HepG2 (cell line): ENCODE data around the gene CRYBA2. TPM values are rescaled to one million over a fixed set of nuclear protein-coding genes. Genes with fewer than 3 reads are reported as not detected.

Experiments used
- GFI1 ChIP-seq: sonication (generic); formaldehyde crosslinking; IDR thresholded peaks from 2 replicates; pipeline ENCODE4 v1.5.0; 2020; ENCODE audit warnings: missing genetic modification reagents, mild to moderate bottlenecking, borderline replicate concordance
- HDAC6 ChIP-seq: fragments of 200-600 bp; sonication (generic); IDR thresholded peaks from 2 replicates; pipeline ENCODE4 v1.7.0; 2017; ENCODE audit warnings: mild to moderate bottlenecking, antibody characterized with exemption, low read length, low read depth
- KDM3A ChIP-seq: IDR thresholded peaks from 2 replicates; pipeline ENCODE4 v1.6.1; 2018; ENCODE audit warnings: low read depth, missing compliant biosample characterization
- KDM6A ChIP-seq: IDR thresholded peaks from 2 replicates; pipeline ENCODE4 v1.6.1; 2016; ENCODE audit warnings: low read depth
- MIER2 ChIP-seq: IDR thresholded peaks from 2 replicates; pipeline ENCODE4 v1.6.1; 2016; ENCODE audit warnings: missing biosample characterization, missing genetic modification reagents
- NPAS2 ChIP-seq: sonication (generic); formaldehyde crosslinking; IDR thresholded peaks from 2 replicates; pipeline ENCODE4 v1.8.0; 2022; ENCODE audit warnings: mild to moderate bottlenecking, missing genetic modification reagents, borderline replicate concordance
- RORA ChIP-seq: sonication (generic); formaldehyde crosslinking; IDR thresholded peaks from 2 replicates; pipeline ENCODE4 v1.5.0; 2020; ENCODE audit warnings: mild to moderate bottlenecking, missing genetic modification reagents, moderate library complexity
- RXRB ChIP-seq: IDR thresholded peaks from 2 replicates; pipeline ENCODE4 v1.6.1; 2016; ENCODE audit warnings: borderline replicate concordance, missing genetic modification reagents, missing compliant biosample characterization
- TBL1XR1 ChIP-seq: fragments of 150-350 bp; IDR thresholded peaks from 2 replicates; pipeline ENCODE4 v1.6.1; 2014; ENCODE audit warnings: borderline replicate concordance, low read length; ENCODE audit not compliant: partially characterized antibody
- ZNF20 ChIP-seq: sonication (generic); formaldehyde crosslinking; IDR thresholded peaks from 2 replicates; pipeline ENCODE4 v1.4.0; 2020; ENCODE audit warnings: mild to moderate bottlenecking, moderate library complexity, missing genetic modification reagents
- ZNF234 ChIP-seq: sonication (generic); formaldehyde crosslinking; conservative IDR thresholded peaks from 2 replicates; pipeline ENCODE4 v1.5.1; 2020; ENCODE audit warnings: mild to moderate bottlenecking, missing genetic modification reagents
- ZNF737 ChIP-seq: sonication (generic); formaldehyde crosslinking; IDR thresholded peaks from 2 replicates; pipeline ENCODE4 v1.5.0; 2020; ENCODE audit warnings: missing genetic modification reagents, mild to moderate bottlenecking, borderline replicate concordance
- ZSCAN31 ChIP-seq: sonication (generic); formaldehyde crosslinking; IDR thresholded peaks from 2 replicates; pipeline ENCODE4 v1.5.0; 2020; ENCODE audit warnings: low read depth, mild to moderate bottlenecking, missing genetic modification reagents
- polyA plus RNA-seq, 8 experiments: library from polyadenylated mRNA; depleted of rRNA in 3 of 8; stranded (reverse) in 7 of 8; unstranded in 1 of 8; fragments of >200 nt; fragmentation: Illumina TruSeq in 4 of 8; extraction: Trizol in 4 of 8; gene quantifications; 2 replicates each; pipeline versions ENCODE4 v1.2.1 to v1.2.3, GENCODE V29; 2011 to 2016; ENCODE audit warnings: low read depth in 4 of 8, missing spikeins in 1 of 8, mixed read lengths in 1 of 8; ENCODE audit not compliant: insufficient read depth in 1 of 8
- total RNA-seq, 5 experiments: library from RNA; depleted of rRNA; stranded (reverse); fragments of >200 nt; fragmentation: Illumina TruSeq; extraction: Trizol; gene quantifications; 2 replicates each; pipeline ENCODE4 v1.2.3, GENCODE V29; 2016; ENCODE audit warnings: low read depth in 1 of 5
- TF ChIP-seq, protein P1 (sequence below): sonication (generic); formaldehyde crosslinking; IDR thresholded peaks from 2 replicates; pipeline ENCODE4 v1.5.0; 2020; ENCODE audit warnings: mild to moderate bottlenecking, missing genetic modification reagents
- TF ChIP-seq, protein P2 (sequence below): sonication (generic); formaldehyde crosslinking; IDR thresholded peaks from 2 replicates; pipeline ENCODE4 v1.4.0; 2020; ENCODE audit warnings: mild to moderate bottlenecking, missing genetic modification reagents
- TF ChIP-seq, protein P3 (sequence below): sonication (generic); formaldehyde crosslinking; IDR thresholded peaks from 2 replicates; pipeline ENCODE4 v1.4.0; 2020; ENCODE audit warnings: missing genetic modification reagents, mild to moderate bottlenecking, borderline replicate concordance
- TF ChIP-seq, protein P4 (sequence below): sonication (generic); formaldehyde crosslinking; IDR thresholded peaks from 2 replicates; pipeline ENCODE4 v1.4.0; 2020; ENCODE audit warnings: missing genetic modification reagents, borderline replicate concordance
- TF ChIP-seq, protein P5 (sequence below): sonication (generic); formaldehyde crosslinking; IDR thresholded peaks from 2 replicates; pipeline ENCODE4 v1.4.0; 2020; ENCODE audit warnings: low read depth, mild to moderate bottlenecking, missing genetic modification reagents

CRYBA2 gene
- total and polyA plus RNA-seq, 2 of the 13 experiments (the other 11 are each of a cell fraction or from before 2014, with no cell fraction given) = not detected

DNA sequence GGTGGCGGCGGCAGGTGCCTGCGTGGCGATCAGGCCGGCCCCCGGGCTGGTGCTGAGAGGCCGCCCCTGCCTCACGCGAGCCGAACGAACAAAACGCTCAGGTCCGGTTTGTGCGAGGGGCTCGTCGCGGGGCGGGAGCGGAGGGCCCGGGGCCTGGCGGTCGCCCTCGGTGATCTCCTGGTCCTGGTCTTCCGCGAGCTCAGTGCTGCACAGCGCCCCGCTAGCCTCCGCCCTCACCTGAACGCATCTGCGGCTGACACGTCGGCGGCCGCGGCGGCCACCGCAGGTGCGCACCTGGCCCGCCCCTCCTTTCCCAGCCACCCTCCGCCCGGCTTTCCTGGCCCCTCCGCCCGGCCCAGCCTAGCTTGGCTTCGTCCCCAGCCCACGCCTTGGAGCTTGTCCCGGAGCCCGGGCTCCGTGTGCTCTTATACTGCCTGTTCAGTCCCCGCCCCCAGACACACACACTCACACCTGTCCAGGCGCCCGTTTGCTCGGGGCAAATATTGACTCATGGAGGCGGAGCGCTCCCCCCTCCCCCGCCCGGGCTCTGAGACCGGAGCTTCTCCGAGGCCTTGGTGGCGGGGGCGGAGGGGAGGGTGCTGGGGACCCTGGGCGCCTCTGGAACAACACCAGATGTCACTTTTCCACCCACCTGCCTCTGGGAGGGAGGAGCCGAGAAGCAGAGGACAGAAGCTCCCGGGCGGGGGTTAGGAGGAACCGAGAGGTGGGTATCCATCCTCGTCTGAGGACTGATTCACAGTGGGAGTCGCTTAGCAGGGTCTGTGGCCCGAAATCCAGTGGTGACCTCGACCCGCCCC is 8.6 kb upstream of the CRYBA2 start (continued):
- TF ChIP-seq TBL1XR1 = no peak
- TF ChIP-seq NPAS2 (CRISPR knock-in tag) = no peak
- no peak; the same call in 1 of the 2 replicates for TF ChIP-seq ZNF737
- TF ChIP-seq RORA = no peak
- TF ChIP-seq KDM3A (CRISPR knock-in tag) = no peak; the same call in 1 of the 2 replicates
- no peak; the same call in 1 of the 2 replicates for TF ChIP-seq ZNF20 (CRISPR knock-in tag)
- TF ChIP-seq MIER2 (CRISPR knock-in tag) = 0 out of 2 replicates have a peak, but pooled peaks have one; percentile 38
- TF ChIP-seq, protein P1, sequence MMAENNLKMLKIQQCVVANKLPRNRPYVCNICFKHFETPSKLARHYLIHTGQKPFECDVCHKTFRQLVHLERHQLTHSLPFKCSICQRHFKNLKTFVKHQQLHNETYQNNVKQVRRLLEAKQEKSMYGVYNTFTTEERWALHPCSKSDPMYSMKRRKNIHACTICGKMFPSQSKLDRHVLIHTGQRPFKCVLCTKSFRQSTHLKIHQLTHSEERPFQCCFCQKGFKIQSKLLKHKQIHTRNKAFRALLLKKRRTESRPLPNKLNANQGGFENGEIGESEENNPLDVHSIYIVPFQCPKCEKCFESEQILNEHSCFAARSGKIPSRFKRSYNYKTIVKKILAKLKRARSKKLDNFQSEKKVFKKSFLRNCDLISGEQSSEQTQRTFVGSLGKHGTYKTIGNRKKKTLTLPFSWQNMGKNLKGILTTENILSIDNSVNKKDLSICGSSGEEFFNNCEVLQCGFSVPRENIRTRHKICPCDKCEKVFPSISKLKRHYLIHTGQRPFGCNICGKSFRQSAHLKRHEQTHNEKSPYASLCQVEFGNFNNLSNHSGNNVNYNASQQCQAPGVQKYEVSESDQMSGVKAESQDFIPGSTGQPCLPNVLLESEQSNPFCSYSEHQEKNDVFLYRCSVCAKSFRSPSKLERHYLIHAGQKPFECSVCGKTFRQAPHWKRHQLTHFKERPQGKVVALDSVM (CRISPR knock-in tag) = peak; percentile 20; the same call in 1 of the 2 replicates
- TF ChIP-seq, protein P2, sequence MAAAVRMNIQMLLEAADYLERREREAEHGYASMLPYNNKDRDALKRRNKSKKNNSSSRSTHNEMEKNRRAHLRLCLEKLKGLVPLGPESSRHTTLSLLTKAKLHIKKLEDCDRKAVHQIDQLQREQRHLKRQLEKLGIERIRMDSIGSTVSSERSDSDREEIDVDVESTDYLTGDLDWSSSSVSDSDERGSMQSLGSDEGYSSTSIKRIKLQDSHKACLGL (CRISPR knock-in tag) = peak; percentile 50; the same call in 1 of the 2 replicates
- TF ChIP-seq, protein P3, sequence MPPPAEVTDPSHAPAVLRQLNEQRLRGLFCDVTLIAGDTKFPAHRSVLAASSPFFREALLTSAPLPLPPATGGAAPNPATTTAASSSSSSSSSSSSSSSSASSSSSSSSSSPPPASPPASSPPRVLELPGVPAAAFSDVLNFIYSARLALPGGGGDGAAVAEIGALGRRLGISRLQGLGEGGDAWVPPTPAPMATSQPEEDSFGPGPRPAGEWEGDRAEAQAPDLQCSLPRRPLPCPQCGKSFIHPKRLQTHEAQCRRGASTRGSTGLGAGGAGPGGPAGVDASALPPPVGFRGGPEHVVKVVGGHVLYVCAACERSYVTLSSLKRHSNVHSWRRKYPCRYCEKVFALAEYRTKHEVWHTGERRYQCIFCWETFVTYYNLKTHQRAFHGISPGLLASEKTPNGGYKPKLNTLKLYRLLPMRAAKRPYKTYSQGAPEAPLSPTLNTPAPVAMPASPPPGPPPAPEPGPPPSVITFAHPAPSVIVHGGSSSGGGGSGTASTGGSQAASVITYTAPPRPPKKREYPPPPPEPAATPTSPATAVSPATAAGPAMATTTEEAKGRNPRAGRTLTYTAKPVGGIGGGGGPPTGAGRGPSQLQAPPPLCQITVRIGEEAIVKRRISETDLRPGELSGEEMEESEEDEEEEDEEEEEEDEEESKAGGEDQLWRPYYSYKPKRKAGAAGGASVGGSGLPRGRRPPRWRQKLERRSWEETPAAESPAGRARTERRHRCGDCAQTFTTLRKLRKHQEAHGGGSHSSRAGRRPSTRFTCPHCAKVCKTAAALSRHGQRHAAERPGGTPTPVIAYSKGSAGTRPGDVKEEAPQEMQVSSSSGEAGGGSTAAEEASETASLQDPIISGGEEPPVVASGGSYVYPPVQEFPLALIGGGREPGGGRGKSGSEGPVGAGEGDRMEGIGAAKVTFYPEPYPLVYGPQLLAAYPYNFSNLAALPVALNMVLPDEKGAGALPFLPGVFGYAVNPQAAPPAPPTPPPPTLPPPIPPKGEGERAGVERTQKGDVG (CRISPR knock-in tag) = no peak
- no peak for TF ChIP-seq HDAC6
- 0 out of 2 replicates have a peak, but pooled peaks have one; percentile 15 for TF ChIP-seq ZSCAN31 (CRISPR knock-in tag)
- no peak for TF ChIP-seq ZNF234 (CRISPR knock-in tag)
- TF ChIP-seq RXRB (CRISPR knock-in tag) = peak; percentile 67
- TF ChIP-seq, protein P4, sequence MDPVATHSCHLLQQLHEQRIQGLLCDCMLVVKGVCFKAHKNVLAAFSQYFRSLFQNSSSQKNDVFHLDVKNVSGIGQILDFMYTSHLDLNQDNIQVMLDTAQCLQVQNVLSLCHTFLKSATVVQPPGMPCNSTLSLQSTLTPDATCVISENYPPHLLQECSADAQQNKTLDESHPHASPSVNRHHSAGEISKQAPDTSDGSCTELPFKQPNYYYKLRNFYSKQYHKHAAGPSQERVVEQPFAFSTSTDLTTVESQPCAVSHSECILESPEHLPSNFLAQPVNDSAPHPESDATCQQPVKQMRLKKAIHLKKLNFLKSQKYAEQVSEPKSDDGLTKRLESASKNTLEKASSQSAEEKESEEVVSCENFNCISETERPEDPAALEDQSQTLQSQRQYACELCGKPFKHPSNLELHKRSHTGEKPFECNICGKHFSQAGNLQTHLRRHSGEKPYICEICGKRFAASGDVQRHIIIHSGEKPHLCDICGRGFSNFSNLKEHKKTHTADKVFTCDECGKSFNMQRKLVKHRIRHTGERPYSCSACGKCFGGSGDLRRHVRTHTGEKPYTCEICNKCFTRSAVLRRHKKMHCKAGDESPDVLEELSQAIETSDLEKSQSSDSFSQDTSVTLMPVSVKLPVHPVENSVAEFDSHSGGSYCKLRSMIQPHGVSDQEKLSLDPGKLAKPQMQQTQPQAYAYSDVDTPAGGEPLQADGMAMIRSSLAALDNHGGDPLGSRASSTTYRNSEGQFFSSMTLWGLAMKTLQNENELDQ = no peak
- TF ChIP-seq, protein P5, sequence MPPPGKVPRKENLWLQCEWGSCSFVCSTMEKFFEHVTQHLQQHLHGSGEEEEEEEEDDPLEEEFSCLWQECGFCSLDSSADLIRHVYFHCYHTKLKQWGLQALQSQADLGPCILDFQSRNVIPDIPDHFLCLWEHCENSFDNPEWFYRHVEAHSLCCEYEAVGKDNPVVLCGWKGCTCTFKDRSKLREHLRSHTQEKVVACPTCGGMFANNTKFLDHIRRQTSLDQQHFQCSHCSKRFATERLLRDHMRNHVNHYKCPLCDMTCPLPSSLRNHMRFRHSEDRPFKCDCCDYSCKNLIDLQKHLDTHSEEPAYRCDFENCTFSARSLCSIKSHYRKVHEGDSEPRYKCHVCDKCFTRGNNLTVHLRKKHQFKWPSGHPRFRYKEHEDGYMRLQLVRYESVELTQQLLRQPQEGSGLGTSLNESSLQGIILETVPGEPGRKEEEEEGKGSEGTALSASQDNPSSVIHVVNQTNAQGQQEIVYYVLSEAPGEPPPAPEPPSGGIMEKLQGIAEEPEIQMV (CRISPR knock-in tag) = peak; percentile 27; the same call in 1 of the 2 replicates
- TF ChIP-seq GFI1 (CRISPR knock-in tag) = peak; percentile 76
- TF ChIP-seq KDM6A (CRISPR knock-in tag) = no peak
